ENCODE data around the gene HBEGF.
A peak's percentile ranks its signal among the peaks of the same experiment; 100 is the strongest.
"Not testable (repeated sequence)": the region's sequence is repeated elsewhere in the genome, so short reads cannot be mapped to it uniquely, and the experiment has no call there.

HBEGF gene

DNA sequence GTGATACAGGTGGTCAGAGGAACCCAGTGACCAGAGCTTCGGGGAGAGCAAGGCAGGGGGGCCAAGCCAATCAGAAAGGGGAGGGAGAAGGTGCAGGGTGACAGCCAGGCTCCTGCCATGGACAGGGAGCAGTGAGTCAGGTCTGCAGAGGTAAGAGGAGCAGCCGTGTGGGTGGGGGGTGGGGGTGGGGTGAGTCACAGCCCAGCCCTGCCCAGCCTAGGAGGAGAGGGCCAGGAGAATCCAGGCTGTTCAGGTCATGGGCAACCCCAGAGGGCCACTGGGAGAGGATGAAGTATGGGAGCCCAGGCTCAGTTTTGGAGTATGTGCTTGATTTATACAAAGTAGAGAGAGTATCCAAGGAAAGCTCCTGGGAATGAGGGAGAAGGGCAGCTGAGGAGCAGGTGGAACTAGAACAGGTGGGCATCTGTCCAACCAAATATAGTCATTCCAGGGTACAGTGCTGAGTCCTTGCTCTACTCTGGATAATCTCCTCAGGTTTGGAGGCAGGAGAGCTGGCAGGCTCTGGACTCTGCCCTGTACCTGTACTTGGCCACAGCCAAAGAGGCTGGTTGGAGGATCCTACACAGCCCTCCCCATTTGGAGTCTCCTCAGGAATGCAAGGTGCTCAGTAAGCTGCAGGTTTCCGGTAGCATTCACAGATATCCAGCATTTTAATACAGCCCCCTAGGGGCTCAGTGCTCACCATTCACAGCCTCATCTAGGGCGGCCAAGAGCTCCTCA is 1.6 kb downstream of the HBEGF start:
- Histone ChIP-seq H3K36me3 (ENCODE audit: control insufficient read depth, insufficient read depth, low read length, severe bottlenecking) (no peaks in the 10 kb centered on the region), H3K9me3 (ENCODE audit: control insufficient read depth, low read length) (no peaks in the 10 kb centered on the region), H3K27me3 (replicated peaks; ENCODE audit: control insufficient read depth, insufficient read depth, low read length) (no peaks in the 10 kb centered on the region), H3K4me3 (ENCODE audit: low read length) (peak overlapping the region; percentile 82), H3K9ac (ENCODE audit: low read length) (no peak overlapping the region), H3K4me1 (ENCODE audit: control insufficient read depth, insufficient read depth, low read length) (peaks cover 23% of the 10 kb centered on the region)
- DNase-seq (ENCODE audit: low read depth): no peak

- not testable (repeated sequence) for DNase-seq (ENCODE audit: low read depth); H3K9me3 ChIP-seq (ENCODE audit: control insufficient read depth, low read length); H3K4me3 ChIP-seq (ENCODE audit: low read length); H3K9ac ChIP-seq (ENCODE audit: low read length); H3K36me3 ChIP-seq (ENCODE audit: control insufficient read depth, insufficient read depth, low read length, severe bottlenecking); H3K27me3 ChIP-seq (replicated peaks; ENCODE audit: control insufficient read depth, insufficient read depth, low read length)
- peaks cover 20% of the 10 kb centered on the region for H3K4me1 ChIP-seq (ENCODE audit: control insufficient read depth, insufficient read depth, low read length)
Measured at GRCh38 chr5:140343849-140344248, 2.6 kb downstream of the HBEGF start.

- H3K9ac ChIP-seq (ENCODE audit: low read length): no peak overlapping the region
- no peak overlapping the region for H3K4me3 ChIP-seq (ENCODE audit: low read length)
- peaks cover 29% of the 10 kb centered on the region for H3K4me1 ChIP-seq (ENCODE audit: control insufficient read depth, insufficient read depth, low read length)
- H3K36me3 ChIP-seq (ENCODE audit: control insufficient read depth, insufficient read depth, low read length, severe bottlenecking): no peaks in the 10 kb centered on the region
- no peak for DNase-seq (ENCODE audit: low read depth)
- no peaks in the 10 kb centered on the region for H3K9me3 ChIP-seq (ENCODE audit: control insufficient read depth, low read length)
- H3K27me3 ChIP-seq (replicated peaks; ENCODE audit: control insufficient read depth, insufficient read depth, low read length): no peaks in the 10 kb centered on the region
Measured at GRCh38 chr5:140342896-140343295, 3.5 kb downstream of the HBEGF start.

- no peak for DNase-seq (ENCODE audit: low read depth)
- no peak overlapping the region for H3K9ac ChIP-seq (ENCODE audit: low read length)
- H3K36me3 ChIP-seq (ENCODE audit: control insufficient read depth, insufficient read depth, low read length, severe bottlenecking): no peaks in the 10 kb centered on the region
- H3K4me3 ChIP-seq (ENCODE audit: low read length): no peak overlapping the region
- no peaks in the 10 kb centered on the region for H3K27me3 ChIP-seq (replicated peaks; ENCODE audit: control insufficient read depth, insufficient read depth, low read length)
- peaks cover 28% of the 10 kb centered on the region for H3K4me1 ChIP-seq (ENCODE audit: control insufficient read depth, insufficient read depth, low read length)
- H3K9me3 ChIP-seq (ENCODE audit: control insufficient read depth, low read length): no peaks in the 10 kb centered on the region
Measured at GRCh38 chr5:140342287-140342686, 4.1 kb downstream of the HBEGF start.

DNA sequence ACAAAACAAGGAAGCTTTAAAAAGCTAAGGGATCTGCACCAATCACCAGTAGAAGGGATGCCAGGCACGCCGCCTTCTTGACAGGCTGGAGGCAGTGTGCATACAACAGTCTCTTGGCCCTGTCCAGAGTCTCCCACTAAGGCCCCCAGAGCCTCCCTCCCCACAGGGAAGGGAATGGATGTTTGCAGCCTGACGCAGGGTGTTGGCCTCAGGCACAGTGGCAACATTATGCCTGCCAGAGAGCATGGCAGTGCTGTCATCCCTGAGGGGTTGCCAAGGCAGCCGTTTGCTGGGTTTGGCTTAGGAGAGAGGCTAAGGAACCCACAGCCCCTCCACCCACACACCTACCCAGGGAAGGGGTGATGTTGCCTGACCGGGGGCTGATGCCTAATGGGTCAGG is 4.8 kb downstream of the HBEGF start:
- no peak overlapping the region for H3K4me3 ChIP-seq (ENCODE audit: low read length)
- no peaks in the 10 kb centered on the region for H3K36me3 ChIP-seq (ENCODE audit: control insufficient read depth, insufficient read depth, low read length, severe bottlenecking)
- no peak for DNase-seq (ENCODE audit: low read depth)
- no peak overlapping the region for H3K9ac ChIP-seq (ENCODE audit: low read length)
- H3K27me3 ChIP-seq (replicated peaks; ENCODE audit: control insufficient read depth, insufficient read depth, low read length): no peaks in the 10 kb centered on the region
- peaks cover 21% of the 10 kb centered on the region for H3K4me1 ChIP-seq (ENCODE audit: control insufficient read depth, insufficient read depth, low read length)
- no peaks in the 10 kb centered on the region for H3K9me3 ChIP-seq (ENCODE audit: control insufficient read depth, low read length)

GRCh38 chr5:140340605-140341121 is 5.7 kb downstream of the HBEGF start:
- peaks cover 26% of the 10 kb centered on the region for H3K4me1 ChIP-seq (ENCODE audit: control insufficient read depth, insufficient read depth, low read length)
- H3K36me3 ChIP-seq (ENCODE audit: control insufficient read depth, insufficient read depth, low read length, severe bottlenecking): no peaks in the 10 kb centered on the region
- H3K9me3 ChIP-seq (ENCODE audit: control insufficient read depth, low read length): no peaks in the 10 kb centered on the region
- H3K27me3 ChIP-seq (replicated peaks; ENCODE audit: control insufficient read depth, insufficient read depth, low read length): no peaks in the 10 kb centered on the region
- no peak overlapping the region for H3K4me3 ChIP-seq (ENCODE audit: low read length)
- no peak for DNase-seq (ENCODE audit: low read depth)
- H3K9ac ChIP-seq (ENCODE audit: low read length): no peak overlapping the region

GRCh38 chr5:140339636-140340035 is 6.8 kb downstream of the HBEGF start:
- Histone ChIP-seq H3K9me3 (ENCODE audit: control insufficient read depth, low read length) (no peaks in the 10 kb centered on the region), H3K4me3 (ENCODE audit: low read length) (no peak overlapping the region), H3K9ac (ENCODE audit: low read length) (no peak overlapping the region), H3K27me3 (replicated peaks; ENCODE audit: control insufficient read depth, insufficient read depth, low read length) (no peaks in the 10 kb centered on the region), H3K4me1 (ENCODE audit: control insufficient read depth, insufficient read depth, low read length) (peaks cover 19% of the 10 kb centered on the region), H3K36me3 (ENCODE audit: control insufficient read depth, insufficient read depth, low read length, severe bottlenecking) (no peaks in the 10 kb centered on the region)
- no peak for DNase-seq (ENCODE audit: low read depth)

DNA sequence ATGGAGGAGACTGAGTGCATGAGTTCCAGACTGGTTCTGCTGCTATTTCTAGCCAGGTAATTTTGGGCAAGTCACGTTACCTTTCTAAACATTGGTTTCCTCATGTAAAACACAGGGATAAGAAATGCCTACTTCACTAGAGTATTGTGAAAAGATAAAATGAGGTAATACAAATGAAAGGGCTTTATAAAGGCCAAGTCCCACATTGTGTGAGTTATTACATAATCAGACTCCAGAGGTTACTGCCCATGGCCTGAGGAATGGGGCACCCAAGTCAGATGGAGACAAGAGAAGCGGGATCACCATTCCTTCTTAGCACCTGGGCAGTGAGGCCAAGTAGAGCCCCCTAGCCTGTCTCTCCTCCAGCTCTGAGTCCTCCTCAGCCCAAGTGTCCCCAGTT is 7.5 kb downstream of the HBEGF start:
- Histone ChIP-seq H3K9me3 (ENCODE audit: control insufficient read depth, low read length) (no peaks in the 10 kb centered on the region), H3K4me1 (ENCODE audit: control insufficient read depth, insufficient read depth, low read length) (peaks cover 19% of the 10 kb centered on the region), H3K36me3 (ENCODE audit: control insufficient read depth, insufficient read depth, low read length, severe bottlenecking) (peaks cover 2% of the 10 kb centered on the region), H3K4me3 (ENCODE audit: low read length) (no peak overlapping the region), H3K27me3 (replicated peaks; ENCODE audit: control insufficient read depth, insufficient read depth, low read length) (no peaks in the 10 kb centered on the region), H3K9ac (ENCODE audit: low read length) (no peak overlapping the region)
- DNase-seq (ENCODE audit: low read depth): no peak

- Histone ChIP-seq H3K9me3 (ENCODE audit: control insufficient read depth, low read length) (no peaks in the 10 kb centered on the region), H3K9ac (ENCODE audit: low read length) (no peak overlapping the region), H3K36me3 (ENCODE audit: control insufficient read depth, insufficient read depth, low read length, severe bottlenecking) (peaks cover 5% of the 10 kb centered on the region), H3K4me1 (ENCODE audit: control insufficient read depth, insufficient read depth, low read length) (peaks cover 19% of the 10 kb centered on the region), H3K4me3 (ENCODE audit: low read length) (no peak overlapping the region), H3K27me3 (replicated peaks; ENCODE audit: control insufficient read depth, insufficient read depth, low read length) (no peaks in the 10 kb centered on the region)
- no peak for DNase-seq (ENCODE audit: low read depth)
Measured at GRCh38 chr5:140338336-140338735, 8.1 kb downstream of the HBEGF start.

- Histone ChIP-seq H3K9ac (ENCODE audit: low read length) (no peak overlapping the region), H3K9me3 (ENCODE audit: control insufficient read depth, low read length) (no peaks in the 10 kb centered on the region), H3K4me3 (ENCODE audit: low read length) (no peak overlapping the region), H3K36me3 (ENCODE audit: control insufficient read depth, insufficient read depth, low read length, severe bottlenecking) (peaks cover 5% of the 10 kb centered on the region), H3K27me3 (replicated peaks; ENCODE audit: control insufficient read depth, insufficient read depth, low read length) (no peaks in the 10 kb centered on the region), H3K4me1 (ENCODE audit: control insufficient read depth, insufficient read depth, low read length) (peaks cover 19% of the 10 kb centered on the region)
- DNase-seq (ENCODE audit: low read depth): no peak
Measured at GRCh38 chr5:140337880-140338279, 8.5 kb downstream of the HBEGF start.

GRCh38 chr5:140336388-140336787 is 10.0 kb downstream of the HBEGF start:
- no peak for DNase-seq (ENCODE audit: low read depth)
- Histone ChIP-seq H3K36me3 (ENCODE audit: control insufficient read depth, insufficient read depth, low read length, severe bottlenecking) (peaks cover 5% of the 10 kb centered on the region), H3K27me3 (replicated peaks; ENCODE audit: control insufficient read depth, insufficient read depth, low read length) (no peaks in the 10 kb centered on the region), H3K4me1 (ENCODE audit: control insufficient read depth, insufficient read depth, low read length) (peaks cover 19% of the 10 kb centered on the region), H3K4me3 (ENCODE audit: low read length) (no peak overlapping the region), H3K9ac (ENCODE audit: low read length) (peak overlapping the region; percentile 32), H3K9me3 (ENCODE audit: control insufficient read depth, low read length) (no peaks in the 10 kb centered on the region)

GRCh38 chr5:140331638-140332037 is 14.8 kb downstream of the HBEGF start:
- no peak overlapping the region for H3K9ac ChIP-seq (ENCODE audit: low read length)
- no peaks in the 10 kb centered on the region for H3K27me3 ChIP-seq (replicated peaks; ENCODE audit: control insufficient read depth, insufficient read depth, low read length)
- no peak for DNase-seq (ENCODE audit: low read depth)

More at GRCh38 chr5:140331638-140332037, 14.8 kb downstream of the HBEGF start:
- Histone ChIP-seq H3K4me1 (ENCODE audit: control insufficient read depth, insufficient read depth, low read length) (peaks cover 6% of the 10 kb centered on the region), H3K9me3 (ENCODE audit: control insufficient read depth, low read length) (no peaks in the 10 kb centered on the region), H3K36me3 (ENCODE audit: control insufficient read depth, insufficient read depth, low read length, severe bottlenecking) (peaks cover 5% of the 10 kb centered on the region), H3K4me3 (ENCODE audit: low read length) (no peak overlapping the region)
